GM13976 (cell line): Measurements from ENCODE around the gene ZCCHC7.
A peak's percentile ranks its signal among the peaks of the same experiment; 100 is the strongest.

ENCODE experiments used
- DNase-seq: peaks from one replicate; pipeline ENCODE4 v3.0.0; 2012; ENCODE audit warnings: low spot score
- CTCF ChIP-seq: IDR thresholded peaks from 2 replicates; pipeline ENCODE4 v1.5.1; 2012; ENCODE audit warnings: borderline replicate concordance, mild to moderate bottlenecking; ENCODE audit not compliant: insufficient read depth; ENCODE audit errors: extremely low read depth, missing control alignments, control extremely low read depth
- in situ Hi-C: fragments of 300-500 bp; cut with MboI; formaldehyde crosslinking; loops from one replicate; pipeline ENCODE4 v1.12.0; 2022; ENCODE audit warnings: low sequenced_read_pairs, mixed read lengths, inconsistent platforms; ENCODE audit not compliant: unreplicated experiment

ZCCHC7 gene

GRCh38 chr9:37271679-37272078, 151.3 kb downstream of the ZCCHC7 start:
- no peak for DNase-seq
- no peak for TF ChIP-seq CTCF
- in situ Hi-C loops, result no loop called here

- DNase-seq, result no peak
- TF ChIP-seq CTCF, result no peak
- in situ Hi-C loops, result no loop called here
Observed at GRCh38 chr9:37273595-37273994, 153.2 kb downstream of the ZCCHC7 start.

DNA sequence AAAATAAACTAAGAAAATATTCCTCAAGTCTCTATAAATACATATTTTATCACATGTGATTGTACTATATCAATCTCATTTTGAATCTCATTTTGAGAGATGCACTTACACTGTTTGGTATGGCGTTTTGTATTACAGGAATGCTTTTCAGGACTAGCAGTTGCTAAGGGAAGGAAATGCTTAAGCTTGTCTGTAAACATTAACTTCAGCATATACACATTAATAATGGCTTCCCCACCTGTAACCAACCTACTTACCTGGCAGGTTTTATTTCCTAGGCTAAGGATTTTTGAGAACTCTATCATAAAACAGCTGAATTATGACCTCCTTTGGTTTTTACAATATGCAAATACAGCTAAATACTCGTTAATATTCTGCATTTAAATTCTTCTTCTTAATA, 161.2 kb downstream of the ZCCHC7 start:
- in situ Hi-C loops, result no loop called here
- no peak for DNase-seq
- no peak for TF ChIP-seq CTCF

- DNase-seq, result peak; percentile 28
- TF ChIP-seq CTCF, result no peak
Observed at GRCh38 chr9:37283730-37284325, 163.5 kb downstream of the ZCCHC7 start.

GRCh38 chr9:37284636-37285035, 164.3 kb downstream of the ZCCHC7 start:
- no peak for TF ChIP-seq CTCF
- DNase-seq, result no peak
- in situ Hi-C loops, result loop anchor here (5.0 kb wide), 1 partner anchor 257 kb away; no protein-coding TSS in a partner anchor

More at GRCh38 chr9:37283730-37284325, 163.5 kb downstream of the ZCCHC7 start:
- in situ Hi-C loops, result no loop called here

GRCh38 chr9:37286530-37287175, 166.3 kb downstream of the ZCCHC7 start:
- in situ Hi-C loops, result loop anchor here (5.0 kb wide), 1 partner anchor 259 kb away; no protein-coding TSS in a partner anchor
- no peak for TF ChIP-seq CTCF
- no peak for DNase-seq
